Endothelial cell of umbilical vein (primary cell): ENCODE measurements around the gene C1QB. TPM values are rescaled to one million over a fixed set of nuclear protein-coding genes. Genes with fewer than 3 reads are reported as not detected.

Experiments
- BruUV-seq: library from RNA; stranded (reverse); fragments of 400-500 nt; replicated peaks from 2 replicates; lab custom pipeline; 2021; lab: Mats Ljungman, UMichigan
- CTCF ChIA-PET: fragments of 300-600, 350-600 bp; sonication (Branson Sonifier 250); formaldehyde crosslinking; loops from one replicate; lab custom pipeline; 2021; ENCODE audit warnings: antibody characterized with exemption, inconsistent platforms; lab: Charles Lee
- POLR2A ChIA-PET: fragments of 300-600, 350-600 bp; sonication (Branson Sonifier 250); formaldehyde crosslinking; loops from one replicate; lab custom pipeline; 2021; ENCODE audit warnings: antibody characterized with exemption, inconsistent platforms; lab: Charles Lee
- DNase-seq: peaks from one replicate; pipeline ENCODE4 v3.0.0-alpha.2; 2011; ENCODE audit warnings: low read depth, low spot score
- FAIRE-seq: peaks from 2 replicates; lab custom pipeline; 2011; peaks lifted over from hg19 to GRCh38; lab: Jason Lieb, UNC
- H2AFZ ChIP-seq: 2 replicates; pipeline ENCODE4 v1.6.0; 2012; ENCODE audit warnings: low read depth, low read length, control low read depth, inconsistent platforms
- H3K27ac ChIP-seq: 2 replicates; pipeline ENCODE4 v1.5.1; 2011; ENCODE audit warnings: low read depth, mild to moderate bottlenecking, control low read depth, low read length, moderate library complexity; ENCODE audit not compliant: insufficient read depth
- H3K27me3 ChIP-seq, 2 experiments: 2 replicates each; pipeline versions ENCODE4 v1.6.0 to v1.6.1; 2011; ENCODE audit warnings: low read length in 2 of 2, mixed read lengths in 1 of 2; ENCODE audit not compliant: control insufficient read depth in 2 of 2, insufficient read depth in 2 of 2
- H3K36me3 ChIP-seq, 2 experiments: 2 replicates in 1 of 2; 3 replicates in 1 of 2; pipeline ENCODE4 v1.5.1; 2011; ENCODE audit warnings: low read length in 2 of 2, mild to moderate bottlenecking in 1 of 2, moderate library complexity in 1 of 2; ENCODE audit not compliant: control insufficient read depth in 2 of 2, insufficient read depth in 2 of 2; ENCODE audit errors: extremely low read depth in 1 of 2
- H3K4me1 ChIP-seq: 3 replicates; pipeline ENCODE4 v1.5.1; 2011; ENCODE audit warnings: mild to moderate bottlenecking, low read length; ENCODE audit not compliant: control insufficient read depth, insufficient read depth; ENCODE audit errors: extremely low read depth
- H3K4me2 ChIP-seq: 2 replicates; pipeline ENCODE4 v1.6.1; 2011; ENCODE audit warnings: low read length, control low read depth, mixed read lengths; ENCODE audit not compliant: insufficient read depth
- H3K4me3 ChIP-seq, 3 experiments: fragments of 200-600 bp in 1 of 3; sonication (generic), shearing (Covaris generic) in 1 of 3; replicated peaks in 1 of 3; 2 replicates each; pipeline ENCODE4 v1.5.1; 2011 to 2016; ENCODE audit warnings: control low read depth in 3 of 3, low read length in 3 of 3, mild to moderate bottlenecking in 2 of 3, inconsistent platforms in 1 of 3, low read depth in 1 of 3, moderate library complexity in 1 of 3; ENCODE audit not compliant: insufficient read depth in 1 of 3
- H3K79me2 ChIP-seq: 2 replicates; pipeline ENCODE4 v1.6.0; 2012; ENCODE audit warnings: low read length, inconsistent platforms; ENCODE audit not compliant: control insufficient read depth, insufficient read depth
- H3K9ac ChIP-seq: replicated peaks from 2 replicates; pipeline ENCODE3; 2011; ENCODE audit warnings: low read length, control low read depth; ENCODE audit not compliant: insufficient read depth; ENCODE audit errors: extremely low read depth
- H3K9me1 ChIP-seq: replicated peaks from 3 replicates; pipeline ENCODE4 v1.6.0; 2011; ENCODE audit warnings: mild to moderate bottlenecking, low read length; ENCODE audit not compliant: control insufficient read depth, insufficient read depth; ENCODE audit errors: extremely low read depth
- H3K9me3 ChIP-seq: replicated peaks from 2 replicates; pipeline ENCODE4 v1.5.1; 2012; ENCODE audit warnings: low read length, inconsistent platforms; ENCODE audit not compliant: control insufficient read depth, insufficient read depth
- H4K20me1 ChIP-seq: replicated peaks from 2 replicates; pipeline ENCODE3; 2011; ENCODE audit warnings: mild to moderate bottlenecking, low read length; ENCODE audit not compliant: control insufficient read depth, insufficient read depth; ENCODE audit errors: extremely low read depth
- CTCF ChIP-seq, 2 donors: IDR thresholded peaks; 1 replicate in 1 of 2; 2 replicates in 1 of 2; pipeline ENCODE4 v1.5.1; 2011; ENCODE audit warnings: low read length in 2 of 2, mild to moderate bottlenecking in 2 of 2, moderate library complexity in 2 of 2, control low read depth in 1 of 2, inconsistent platforms in 1 of 2, low read depth in 1 of 2; ENCODE audit not compliant: insufficient read depth in 1 of 2; ENCODE audit errors: extremely low read depth in 1 of 2
- EZH2 ChIP-seq: IDR thresholded peaks from 2 replicates; pipeline ENCODE4 v1.6.1; 2012; ENCODE audit warnings: borderline replicate concordance, low read depth, mild to moderate bottlenecking, moderate library complexity, low read length, inconsistent platforms; ENCODE audit not compliant: severe bottlenecking
- FOS ChIP-seq: IDR thresholded peaks from 2 replicates; pipeline ENCODE4 v1.6.1; 2011; ENCODE audit warnings: mild to moderate bottlenecking, low read length, moderate library complexity, borderline replicate concordance; ENCODE audit not compliant: insufficient read depth
- GATA2 ChIP-seq: IDR thresholded peaks from 2 replicates; pipeline ENCODE4 v1.7.0; 2011; ENCODE audit warnings: low read depth, mild to moderate bottlenecking, moderate library complexity, mixed read lengths, low read length; ENCODE audit not compliant: insufficient read length, insufficient read depth
- JUN ChIP-seq: IDR thresholded peaks from 2 replicates; pipeline ENCODE4 v1.6.1; 2011; ENCODE audit warnings: borderline replicate concordance, low read depth; ENCODE audit not compliant: insufficient read length, insufficient read depth
- MAX ChIP-seq: IDR thresholded peaks from 2 replicates; pipeline ENCODE4 v1.6.1; 2011; ENCODE audit not compliant: insufficient read depth, insufficient read length
- MYC ChIP-seq: IDR thresholded peaks from one replicate; pipeline ENCODE4 v1.6.1; 2011; ENCODE audit warnings: mild to moderate bottlenecking, low read depth, low read length
- POLR2A ChIP-seq: IDR thresholded peaks from 2 replicates; pipeline ENCODE4 v1.6.1; 2012; ENCODE audit warnings: low read depth, mild to moderate bottlenecking, control low read depth, low read length
- POLR2AphosphoS5 ChIP-seq: IDR thresholded peaks from 2 replicates; pipeline ENCODE4 v1.6.1; 2012; ENCODE audit warnings: low read depth, mild to moderate bottlenecking, control low read depth, low read length, moderate library complexity; ENCODE audit not compliant: insufficient read depth
- dilution Hi-C: fragments of 300-500 bp; cut with MboI; formaldehyde crosslinking; loops from one replicate; pipeline ENCODE4 v1.15.0; 2019; ENCODE audit warnings: low sequenced_read_pairs; ENCODE audit not compliant: extremely low pct_ligation_motif_present
- intact Hi-C: fragments of 100-400 bp; cut with micrococcal nuclease; formaldehyde crosslinking; loops from one replicate; pipeline ENCODE4 v1.10.0; 2022
- polyA plus RNA-seq, 4 experiments: library from polyadenylated mRNA; depleted of rRNA in 3 of 4; stranded (reverse) in 3 of 4; unstranded in 1 of 4; fragments of >200 nt; gene quantifications; 2 replicates each; pipeline versions ENCODE4 v1.2.1 to v1.2.3, GENCODE V29; 2011 to 2012; ENCODE audit warnings: missing spikeins in 1 of 4
- total RNA-seq: library from RNA; stranded (reverse); gene quantifications from 2 replicates; pipeline ENCODE4 v1.2.3, GENCODE V29; 2021

The C1QB gene
- total and polyA plus RNA-seq, 2 donors (not counting 3 experiments of a cell fraction or from before 2014, with no cell fraction given) = not detected

- ChIA-PET CTCF (interaction anchor here (1.3 to 7.3 kb wide), 3 partner anchors 242 to 302 kb away, joined by 3 to 125 read pairs (median 8); no protein-coding TSS in a partner anchor), POLR2A (no interaction called here)
- H3K4me3 ChIP-seq = no peak overlapping the region
- H4K20me1 ChIP-seq = no peaks in the 10 kb centered on the region
- H3K9me1 ChIP-seq = no peaks in the 10 kb centered on the region
- no peak for DNase-seq
- H3K9ac ChIP-seq = no peak overlapping the region
- no peak overlapping the region for H3K27ac ChIP-seq
- peaks cover 0 to 1% of the 10 kb centered on the region in 2 experiments for H3K27me3 ChIP-seq
- intact Hi-C loops (no loop called here), dilution Hi-C loops (loop anchor here (25.0 kb wide), 1 partner anchor 300 kb away; the partner anchor contains the start of gene LACTBL1)
- no peaks in the 10 kb centered on the region for H3K36me3 ChIP-seq
- no peak overlapping the region for H2AFZ ChIP-seq
- H3K4me1 ChIP-seq = no peaks in the 10 kb centered on the region
- no TSS peak for BruUV-seq
- TF ChIP-seq JUN = no peak
- TF ChIP-seq CTCF (IDR thresholded peaks at IDR 0.05; ENCODE audit: extremely low read depth in 1 of 2, insufficient read depth in 1 of 2, low read depth in 1 of 2, low read length in 2 of 2) = no peak
- no peak for TF ChIP-seq MYC
- TF ChIP-seq EZH2 = no peak
- TF ChIP-seq GATA2 = no peak
- no peak for TF ChIP-seq POLR2A
- TF ChIP-seq FOS = no peak
- TF ChIP-seq POLR2AphosphoS5 = no peak
- no peak for TF ChIP-seq MAX
- no peak overlapping the region for H3K4me2 ChIP-seq
- no peaks in the 10 kb centered on the region for H3K9me3 ChIP-seq
- no peaks in the 10 kb centered on the region for H3K79me2 ChIP-seq
- FAIRE-seq = no peak
Measured at GRCh38 chr1:22662318-22662717, 9.3 kb downstream of the C1QB start.
